Prostate gland (tissue), 2 donors: ENCODE measurements around the gene SV2C. TPM values are rescaled to one million over a fixed set of nuclear protein-coding genes. Genes with fewer than 3 reads are reported as not detected.

Source experiments
- DNase-seq: peaks from one replicate; pipeline ENCODE4 v3.0.0-alpha.2; 2019; ENCODE audit warnings: low spot score
- H3K27ac ChIP-seq, 2 donors: fragments of 200-600 bp; sonication (generic); 2 replicates each; pipeline ENCODE4 v1.5.1; 2017 to 2019
- H3K27me3 ChIP-seq: fragments of 200-600 bp; sonication (generic); replicated peaks from 2 replicates; pipeline ENCODE4 v1.5.1; 2019; ENCODE audit not compliant: insufficient read depth
- H3K36me3 ChIP-seq, 2 donors: fragments of 200-600 bp; sonication (generic); 1 replicate in 1 of 2; 2 replicates in 1 of 2; pipeline versions ENCODE4 v1.5.1 to v1.8.1; 2017 to 2019
- H3K4me1 ChIP-seq: fragments of 200-600 bp; sonication (generic); replicated peaks from 2 replicates; pipeline ENCODE4 v1.5.1; 2019
- H3K4me3 ChIP-seq, 2 donors: fragments of 200-600 bp; sonication (generic); 2 replicates each; pipeline ENCODE4 v1.5.1; 2017 to 2019
- H3K9me3 ChIP-seq: fragments of 200-600 bp; sonication (generic); 2 replicates; pipeline ENCODE4 v1.5.1; 2017
- CTCF ChIP-seq, 4 experiments: fragments of 200-600 bp in 2 of 4; fragments of 450-650 bp in 2 of 4; sonication (generic) in 2 of 4; IDR thresholded peaks; 1 replicate in 3 of 4; 2 replicates in 1 of 4; pipeline ENCODE4 v1.5.1; 2016 to 2019; ENCODE audit warnings: antibody characterized with exemption in 4 of 4, mild to moderate bottlenecking in 2 of 4, moderate library complexity in 2 of 4
- POLR2A ChIP-seq: fragments of 450-650 bp; IDR thresholded peaks from one replicate; pipeline ENCODE4 v1.6.1; 2016; ENCODE audit warnings: antibody characterized with exemption, mild to moderate bottlenecking
- POLR2AphosphoS5 ChIP-seq: sonication (generic); formaldehyde crosslinking; IDR thresholded peaks from one replicate; pipeline ENCODE4 v1.6.1; 2017; ENCODE audit warnings: antibody characterized with exemption
- WGBS: methylation state at CpG from one replicate; pipeline ENCODE4 v1.1.5; 2018; 5-methylcytosine and 5-hydroxymethylcytosine counted together
- intact Hi-C: fragments of 100-400 bp; cut with DNase I; formaldehyde crosslinking; loops from one replicate; pipeline ENCODE4 v1.14.2; 2022
- total RNA-seq, 2 donors: library from RNA; depleted of rRNA; stranded (reverse); fragments of >200 nt; gene quantifications; one replicate each; pipeline ENCODE4 v1.1.0, GENCODE V29; 2016

The SV2C gene
- total RNA-seq, 2 donors from 2014 or later = 0.28 to 0.96 TPM

- H3K4me1 ChIP-seq = no peaks in the 10 kb centered on the region
- no peak overlapping the region for H3K4me3 ChIP-seq
- DNase-seq = peak; percentile 26
- peak; percentile 29 for TF ChIP-seq POLR2AphosphoS5
- no peak for TF ChIP-seq POLR2A
- H3K27me3 ChIP-seq = no peaks in the 10 kb centered on the region
- no peak overlapping the region for H3K27ac ChIP-seq
- H3K36me3 ChIP-seq = no peaks in the 10 kb centered on the region
- H3K9me3 ChIP-seq = no peaks in the 10 kb centered on the region
- intact Hi-C loops = no loop called here
- 37% methylated on average over 5 of the region's 5 CpGs for WGBS
Measured at GRCh38 chr5:76114179-76114851, 31.1 kb downstream of the SV2C start.

GRCh38 chr5:76125346-76125745 is 42.2 kb downstream of the SV2C start:
- intact Hi-C loops = no loop called here
- Histone ChIP-seq H3K27ac (no peak overlapping the region), H3K36me3 (no peaks in the 10 kb centered on the region), H3K9me3 (no peaks in the 10 kb centered on the region), H3K4me3 (no peak overlapping the region), H3K4me1 (no peaks in the 10 kb centered on the region), H3K27me3 (no peaks in the 10 kb centered on the region)
- DNase-seq = no peak
- no peak for TF ChIP-seq POLR2A
- TF ChIP-seq POLR2AphosphoS5 = no peak
- TF ChIP-seq CTCF (IDR thresholded peaks at IDR 0.05) = no peak

GRCh38 chr5:76125888-76126287 is 42.7 kb downstream of the SV2C start:
- TF ChIP-seq CTCF (IDR thresholded peaks at IDR 0.05) = no peak
- no peak for TF ChIP-seq POLR2A
- TF ChIP-seq POLR2AphosphoS5 = no peak
- H3K4me1 ChIP-seq = no peaks in the 10 kb centered on the region
- H3K4me3 ChIP-seq = no peak overlapping the region
- no peaks in the 10 kb centered on the region for H3K27me3 ChIP-seq
- no peaks in the 10 kb centered on the region for H3K9me3 ChIP-seq
- no peaks in the 10 kb centered on the region for H3K36me3 ChIP-seq
- DNase-seq = no peak
- 61% methylated on average over 3 of the region's 3 CpGs for WGBS
- intact Hi-C loops = no loop called here
- H3K27ac ChIP-seq = no peak overlapping the region

GRCh38 chr5:76134003-76134402 is 50.8 kb downstream of the SV2C start:
- Histone ChIP-seq H3K9me3 (no peaks in the 10 kb centered on the region), H3K4me3 (no peak overlapping the region), H3K36me3 (no peaks in the 10 kb centered on the region), H3K4me1 (no peaks in the 10 kb centered on the region), H3K27me3 (no peaks in the 10 kb centered on the region), H3K27ac (no peak overlapping the region)
- intact Hi-C loops = no loop called here
- DNase-seq = no peak
- WGBS = 57% methylated on average over 1 of the region's 1 CpG
- TF ChIP-seq POLR2A = no peak

- no peaks in the 10 kb centered on the region for H3K4me1 ChIP-seq
- intact Hi-C loops = no loop called here
- H3K27me3 ChIP-seq = no peaks in the 10 kb centered on the region
- no peaks in the 10 kb centered on the region for H3K36me3 ChIP-seq
- no peak overlapping the region for H3K27ac ChIP-seq
- no peak overlapping the region for H3K4me3 ChIP-seq
- no peaks in the 10 kb centered on the region for H3K9me3 ChIP-seq
- TF ChIP-seq POLR2AphosphoS5 (no peak), POLR2A (no peak), CTCF (IDR thresholded peaks at IDR 0.05) (no peak)
- DNase-seq = no peak
- WGBS = 37% methylated on average over 1 of the region's 1 CpG
Measured at GRCh38 chr5:76134646-76135045, 51.5 kb downstream of the SV2C start.

GRCh38 chr5:76137887-76138542 is 54.8 kb downstream of the SV2C start:
- Histone ChIP-seq H3K27me3 (no peaks in the 10 kb centered on the region), H3K4me1 (no peaks in the 10 kb centered on the region), H3K4me3 (no peak overlapping the region), H3K27ac (no peak overlapping the region), H3K36me3 (no peaks in the 10 kb centered on the region), H3K9me3 (no peaks in the 10 kb centered on the region)
- no peak for DNase-seq
- WGBS = 37% methylated on average over 3 of the region's 3 CpGs
- intact Hi-C loops = no loop called here
- TF ChIP-seq CTCF (IDR thresholded peaks at IDR 0.05) (no peak), POLR2A (no peak), POLR2AphosphoS5 (no peak)
